DMS53 treated with DMSO at 0.1 percent for 48 hours (cell line): Measurements from ENCODE around the gene PARP8.
"Not testable (repeated sequence)": the region's sequence is repeated elsewhere in the genome, so short reads cannot be mapped to it uniquely, and the experiment has no call there.

Experiments
- DNase-seq: peaks from one replicate; lab custom pipeline; 2025; ENCODE audit not compliant: unreplicated experiment; lab: John Stamatoyannopoulos, UW

Gene PARP8

GRCh38 chr5:50767588-50767987 is 101.2 kb downstream of the PARP8 start:
- no peak for DNase-seq

DNA sequence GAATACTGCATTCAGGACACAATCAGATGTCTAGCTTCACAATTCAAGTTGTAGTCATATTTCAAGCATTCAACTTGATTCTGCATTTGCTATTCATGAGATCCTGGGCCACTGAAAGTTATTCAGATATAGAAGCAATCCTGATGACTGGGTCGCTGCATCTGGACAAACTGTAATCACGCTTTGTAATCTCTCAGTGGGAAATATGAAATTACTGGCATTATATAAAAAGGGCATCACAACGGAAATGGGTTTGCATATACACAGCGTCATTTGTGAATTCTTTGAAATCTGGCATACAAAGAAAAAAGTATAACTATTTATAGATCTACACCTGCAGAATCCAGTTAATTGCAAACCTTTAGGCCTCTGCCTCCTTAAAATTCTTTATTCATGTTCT is 102.2 kb downstream of the PARP8 start:
- no peak for DNase-seq

GRCh38 chr5:50770441-50770840 is 104.0 kb downstream of the PARP8 start:
- DNase-seq, result no peak

DNA sequence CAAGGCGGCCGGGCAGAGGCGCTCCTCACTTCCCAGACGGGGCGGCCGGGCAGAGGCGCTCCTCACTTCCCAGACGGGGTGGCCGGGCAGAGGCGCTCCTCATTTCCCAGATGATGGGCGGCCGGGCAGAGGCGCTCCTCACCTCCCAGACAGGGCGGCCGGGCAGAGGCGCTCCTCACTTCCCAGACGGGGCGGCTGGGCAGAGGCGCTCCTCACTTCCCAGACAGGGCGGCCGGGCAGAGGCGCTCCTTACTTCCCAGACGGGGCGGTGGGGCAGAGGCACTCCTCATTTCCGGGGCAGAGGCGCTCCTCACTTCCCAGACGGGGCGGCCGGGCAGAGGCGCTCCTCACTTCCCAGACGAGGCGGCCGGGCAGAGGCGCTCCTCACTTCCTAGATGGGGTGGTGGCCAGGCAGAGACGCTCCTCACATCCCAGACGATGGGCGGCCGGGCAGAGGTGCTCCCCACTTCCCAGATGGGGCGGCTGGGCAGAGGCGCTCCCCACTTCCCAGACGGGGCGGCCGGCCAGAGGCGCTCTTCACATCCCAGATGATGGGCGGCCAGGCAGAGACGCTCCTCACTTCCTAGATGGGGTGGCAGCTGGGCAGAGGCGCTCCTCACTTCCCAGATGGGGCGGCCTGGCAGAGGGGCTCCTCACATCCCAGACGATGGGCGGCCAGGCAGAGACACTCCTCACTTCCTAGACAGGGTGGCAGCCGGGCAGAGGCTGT is 108.2 kb downstream of the PARP8 start:
- not testable (repeated sequence) for DNase-seq

DNA sequence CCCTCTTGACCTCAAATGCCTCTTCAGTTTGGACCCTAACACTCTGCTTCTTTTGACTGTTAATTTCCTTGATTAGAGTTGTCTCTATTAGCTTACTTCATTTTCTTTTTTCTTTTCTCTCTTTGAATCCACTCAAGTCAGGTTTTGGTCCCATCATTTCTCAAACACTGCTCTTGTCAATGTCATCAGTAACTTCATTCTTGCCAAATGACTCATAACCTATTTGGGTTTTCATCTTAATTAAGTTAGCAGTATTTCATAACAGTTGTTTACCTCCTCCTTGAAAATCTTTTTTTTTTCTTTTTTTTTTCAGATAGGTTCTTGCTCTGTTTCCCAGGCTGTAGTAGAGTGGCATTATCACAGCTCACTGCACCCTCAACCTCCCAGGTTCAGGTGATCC is 119.6 kb downstream of the PARP8 start:
- no peak for DNase-seq

DNA sequence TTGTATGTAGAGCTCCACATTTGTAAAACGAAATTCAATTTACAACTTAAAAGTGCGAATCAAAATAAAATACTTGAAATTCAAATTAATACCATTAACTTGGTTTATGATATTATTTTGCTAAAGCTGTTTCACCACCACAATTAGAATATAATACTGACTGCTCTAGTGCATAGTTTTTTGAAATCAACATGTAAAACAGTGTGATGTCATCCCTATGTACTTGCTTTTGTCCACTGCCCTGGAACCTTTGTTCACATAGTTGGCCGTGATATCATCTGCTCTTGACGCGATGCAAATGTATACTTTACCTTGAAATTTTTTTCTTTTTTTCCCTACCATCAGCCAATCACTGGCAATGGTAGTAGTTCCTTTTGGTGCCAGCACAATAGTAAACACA is 125.4 kb downstream of the PARP8 start:
- no peak for DNase-seq

DNA sequence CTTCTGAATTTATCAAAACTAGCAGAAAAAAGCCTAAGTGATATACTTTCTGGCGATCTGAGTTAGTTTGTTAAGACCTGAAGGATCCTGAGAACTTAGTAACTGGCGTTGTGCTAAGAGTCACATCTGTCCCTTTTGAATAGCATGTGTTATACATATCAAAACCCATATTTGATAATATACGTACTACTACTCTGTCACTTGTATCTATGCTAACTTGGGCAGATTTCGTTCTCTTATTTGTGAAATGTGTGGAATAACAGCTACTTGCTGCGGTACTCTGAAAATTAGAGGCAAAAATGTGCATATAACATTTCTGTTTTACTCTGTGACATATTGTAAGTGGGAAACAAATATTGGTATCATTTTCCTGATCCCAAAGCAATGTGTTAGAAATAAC is 126.4 kb downstream of the PARP8 start:
- no peak for DNase-seq

DNA sequence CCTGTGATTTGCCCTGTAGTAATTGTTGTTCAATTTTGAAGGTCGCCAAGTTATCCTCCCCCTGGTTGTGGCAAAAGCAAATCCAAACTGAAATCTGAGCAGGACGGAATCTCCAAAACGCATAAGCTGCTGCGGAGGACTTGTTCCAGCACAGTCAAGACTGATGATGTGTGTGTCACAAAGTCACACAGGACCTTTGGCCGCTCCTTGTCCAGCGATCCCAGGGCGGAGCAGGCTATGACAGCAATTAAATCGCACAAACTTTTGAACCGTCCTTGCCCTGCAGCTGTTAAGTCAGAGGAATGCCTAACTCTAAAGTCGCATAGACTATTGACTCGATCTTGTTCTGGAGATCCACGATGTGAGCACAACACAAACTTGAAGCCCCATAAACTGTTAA is 128.4 kb downstream of the PARP8 start:
- no peak for DNase-seq

GRCh38 chr5:50798002-50798401 is 131.6 kb downstream of the PARP8 start:
- no peak for DNase-seq

DNA sequence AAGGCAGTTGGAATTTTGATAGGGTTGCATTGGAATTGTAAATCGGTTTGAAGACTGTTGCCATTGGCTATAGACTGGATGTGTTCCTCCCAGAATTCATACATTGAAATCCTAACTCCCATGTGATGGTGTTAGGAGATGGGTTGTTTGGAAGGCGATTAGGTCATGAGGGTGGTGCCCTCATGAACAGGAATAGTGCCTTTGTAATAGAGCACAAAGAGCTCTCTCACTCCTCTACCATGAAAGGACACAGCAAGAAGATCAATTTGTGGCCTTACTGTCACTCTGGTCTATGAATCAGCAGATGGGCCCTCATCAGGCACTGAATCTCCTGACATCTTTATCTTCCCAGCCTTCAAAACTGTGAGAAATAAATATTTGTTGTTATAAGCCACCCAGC is 133.2 kb downstream of the PARP8 start:
- no peak for DNase-seq

DNA sequence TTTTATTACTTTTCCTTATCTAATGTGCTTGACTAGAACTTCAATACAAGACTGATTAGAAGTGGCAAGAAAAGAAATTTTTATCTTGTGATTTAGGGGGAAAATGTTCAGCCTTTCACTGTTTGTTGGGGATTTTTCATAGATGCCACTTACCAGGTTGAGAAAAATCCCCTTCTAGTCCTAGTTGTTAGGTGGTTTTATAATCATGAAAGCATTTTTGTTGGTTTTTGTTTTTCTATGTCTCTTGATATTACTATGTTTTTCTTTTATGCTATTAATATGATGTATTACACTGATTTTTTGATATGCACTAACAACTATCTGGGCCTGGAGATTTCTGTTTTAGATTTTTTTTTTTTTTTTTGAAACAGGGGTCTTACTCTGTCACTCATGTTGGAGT is 134.0 kb downstream of the PARP8 start:
- DNase-seq, result no peak

DNA sequence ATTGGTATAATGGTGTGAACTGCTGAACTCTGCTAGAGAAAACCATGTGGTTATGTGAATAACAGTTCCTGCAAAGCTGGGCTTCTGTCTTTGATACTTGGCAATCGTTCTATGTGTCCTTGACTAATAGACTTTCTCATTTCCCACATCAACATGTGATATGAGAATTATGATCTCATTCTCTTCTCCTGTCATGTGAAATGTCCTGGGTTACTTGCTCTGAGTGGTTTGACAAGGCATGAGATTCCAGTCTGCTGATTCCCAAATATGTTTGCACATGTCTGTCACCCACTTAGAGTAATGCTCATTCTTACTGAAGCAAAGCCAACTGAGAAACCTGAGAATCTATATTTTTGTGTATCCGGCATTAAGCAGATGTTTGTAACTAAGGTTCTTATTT is 141.2 kb downstream of the PARP8 start:
- DNase-seq, result no peak

DNA sequence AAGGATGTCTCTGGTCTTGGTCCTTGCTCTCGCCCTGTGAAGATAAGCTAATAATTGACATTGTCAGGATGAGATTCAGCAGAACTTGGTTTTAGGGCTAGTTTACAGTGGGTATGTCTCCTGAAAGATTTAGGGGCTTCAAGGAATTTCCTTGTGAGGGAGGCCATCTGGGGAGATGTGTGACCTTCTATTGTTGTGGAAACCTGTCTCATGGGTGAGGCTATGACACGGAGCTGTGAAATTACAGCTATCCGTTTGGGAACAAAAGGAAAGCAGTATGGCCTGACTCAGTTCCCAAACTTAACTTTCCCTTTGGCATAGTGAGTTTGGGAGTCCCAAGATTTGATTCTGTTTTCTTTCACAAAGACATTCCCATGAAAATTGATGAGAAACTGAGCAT is 142.0 kb downstream of the PARP8 start:
- DNase-seq, result no peak

DNA sequence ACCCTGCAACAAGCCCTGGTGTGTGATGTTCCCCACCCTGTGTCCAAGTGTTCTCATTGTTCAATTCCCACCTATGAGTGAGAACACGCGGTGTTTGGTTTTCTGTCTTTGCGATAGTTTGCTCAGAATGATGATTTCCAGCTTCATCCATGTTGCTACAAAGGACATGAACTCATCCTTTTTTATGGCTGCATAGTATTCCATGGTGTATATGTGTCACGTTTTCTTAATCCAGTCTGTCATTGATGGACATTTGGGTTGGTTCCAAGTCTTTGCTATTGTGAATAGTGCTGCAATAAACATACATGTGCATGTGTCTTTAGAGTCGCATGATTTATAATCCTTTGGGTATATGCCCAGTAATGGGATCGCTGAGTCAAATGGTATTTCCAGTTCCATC is 145.3 kb downstream of the PARP8 start:
- DNase-seq, result not testable (repeated sequence)

- DNase-seq, result no peak
Measured at GRCh38 chr5:50813691-50814090, 147.3 kb downstream of the PARP8 start.

DNA sequence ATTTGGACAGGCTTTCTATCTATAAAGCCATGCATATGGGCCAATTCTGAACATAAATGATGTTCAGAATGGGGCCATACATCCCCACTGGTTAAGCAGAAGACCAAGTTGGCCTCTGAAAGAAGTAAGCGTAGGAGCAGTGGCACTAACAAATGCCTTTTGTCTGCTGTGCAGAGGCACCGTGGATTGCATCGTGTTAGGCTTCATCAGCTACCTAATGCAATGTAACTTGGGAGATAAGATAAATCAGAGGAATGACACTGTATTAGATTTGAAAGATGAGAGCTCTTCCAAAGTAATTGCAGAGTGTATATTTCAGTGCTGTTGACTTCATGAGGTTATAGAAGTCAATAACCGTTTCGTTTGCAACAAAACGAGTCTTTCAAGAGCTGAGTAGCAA is 148.1 kb downstream of the PARP8 start:
- no peak for DNase-seq

- DNase-seq, result no peak
Measured at GRCh38 chr5:50822046-50822445, 155.6 kb downstream of the PARP8 start.

GRCh38 chr5:50822761-50823160 is 156.3 kb downstream of the PARP8 start:
- DNase-seq, result no peak

GRCh38 chr5:50823568-50823967 is 157.1 kb downstream of the PARP8 start:
- DNase-seq, result no peak

- no peak for DNase-seq
Measured at GRCh38 chr5:50824109-50824508, 157.7 kb downstream of the PARP8 start.

DNA sequence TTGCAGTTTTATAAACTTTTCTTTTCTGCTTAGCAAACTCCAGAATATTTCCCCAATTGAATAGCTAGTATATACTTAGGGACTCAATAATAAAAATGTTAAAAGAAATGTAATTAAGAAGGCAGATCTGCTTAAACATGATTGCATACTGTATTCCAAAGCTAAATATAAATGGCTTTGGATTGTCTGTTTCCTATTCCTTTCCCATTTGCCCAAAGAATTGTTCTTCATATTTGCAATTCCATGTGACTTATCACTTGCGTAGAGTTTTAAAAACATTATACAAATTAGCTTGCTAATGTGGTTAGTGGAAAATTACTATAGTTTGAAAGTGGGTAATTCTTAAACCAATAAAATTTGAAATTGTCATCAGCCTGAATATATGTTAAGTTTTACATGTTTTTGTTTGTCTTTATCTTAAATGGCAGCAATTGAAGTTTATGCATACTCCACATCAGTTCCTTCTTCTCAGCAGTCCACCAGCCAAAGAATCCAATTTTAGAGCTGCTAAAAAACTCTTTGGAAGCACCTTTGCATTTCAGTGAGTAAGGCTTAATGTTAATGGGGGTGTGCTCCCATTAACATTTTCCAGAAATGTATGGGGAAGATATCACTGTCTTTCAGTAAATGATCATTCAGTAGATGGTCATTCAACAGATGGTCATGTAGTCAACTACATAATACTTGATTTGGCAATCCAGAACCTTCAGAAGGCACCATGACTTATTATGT is 161.2 kb downstream of the PARP8 start:
- DNase-seq, result no peak

DNA sequence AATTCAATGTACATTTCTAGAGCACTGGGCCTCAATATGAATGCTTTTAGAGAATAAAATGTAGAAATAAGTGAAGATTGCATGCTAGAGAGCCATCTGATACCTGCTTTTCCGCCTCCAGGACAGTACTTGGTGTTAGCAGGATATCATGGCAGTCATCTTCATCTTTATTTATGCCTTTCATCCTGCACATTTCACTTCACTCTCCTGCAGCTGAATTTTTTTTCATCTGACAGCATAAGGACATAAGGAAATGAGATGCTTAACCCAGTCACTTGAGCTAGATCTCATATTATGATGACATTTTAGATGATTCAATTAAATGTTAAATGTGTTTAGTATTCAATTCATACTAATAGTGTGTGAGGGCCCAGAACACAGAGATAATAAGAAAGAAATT is 162.6 kb downstream of the PARP8 start:
- DNase-seq, result no peak
